ENCODE results near the gene FRMPD1.
"Not testable (repeated sequence)": the region's sequence is repeated elsewhere in the genome, so short reads cannot be mapped to it uniquely, and the experiment has no call there.

Gene FRMPD1, protein sequence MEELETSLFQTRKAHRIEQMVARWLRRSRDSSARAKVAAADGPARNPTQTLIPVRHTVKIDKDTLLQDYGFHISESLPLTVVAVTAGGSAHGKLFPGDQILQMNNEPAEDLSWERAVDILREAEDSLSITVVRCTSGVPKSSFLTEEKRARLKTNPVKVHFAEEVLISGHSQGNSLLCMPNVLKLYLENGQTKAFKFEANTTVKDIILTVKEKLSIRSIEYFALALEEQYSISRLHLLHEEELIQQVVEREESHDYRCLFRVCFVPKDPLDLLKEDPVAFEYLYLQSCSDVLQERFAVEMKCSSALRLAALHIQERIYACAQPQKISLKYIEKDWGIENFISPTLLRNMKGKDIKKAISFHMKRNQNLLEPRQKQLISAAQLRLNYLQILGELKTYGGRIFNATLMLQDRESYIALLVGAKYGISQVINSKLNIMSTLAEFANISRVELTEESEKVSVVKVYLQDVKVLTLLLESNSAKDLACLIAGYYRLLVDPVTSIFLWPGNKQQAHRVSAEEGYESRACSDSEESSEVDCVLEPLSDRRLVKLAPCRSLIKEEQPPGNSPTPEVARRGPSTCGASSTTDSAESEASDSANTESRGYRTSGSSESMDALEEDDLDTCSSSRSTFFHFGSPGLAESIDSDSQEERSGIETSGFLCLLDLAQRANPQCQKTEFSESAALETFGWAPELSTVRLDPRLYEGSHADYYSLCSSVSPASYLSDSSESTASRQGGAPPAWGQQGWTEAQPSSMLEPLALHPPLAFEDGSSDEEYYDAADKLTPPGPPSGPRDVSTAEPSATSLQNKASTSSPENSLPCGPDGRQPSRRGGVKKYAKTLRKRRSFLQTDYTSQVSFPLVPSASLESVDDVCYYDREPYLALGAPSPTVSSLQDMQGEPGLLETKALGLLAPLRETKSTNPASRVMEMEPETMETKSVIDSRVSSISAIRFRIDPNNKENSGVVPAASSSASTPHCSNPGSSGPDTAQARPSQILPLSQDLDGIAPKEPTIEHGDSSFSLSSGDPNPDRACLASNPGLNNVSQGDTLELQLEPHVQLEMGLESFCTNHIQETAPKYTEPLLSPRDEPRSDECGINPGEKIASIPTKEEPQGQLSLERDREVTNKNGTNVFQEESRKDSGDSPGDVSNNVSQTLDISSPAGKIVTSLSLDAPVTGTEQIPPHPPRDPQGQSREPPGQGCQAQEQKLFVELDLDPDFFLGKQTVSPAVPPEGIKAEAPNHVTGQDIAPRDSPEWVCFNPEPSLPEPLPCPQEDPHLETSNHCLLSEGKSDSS (N-terminal part only)

GRCh38 chr9:37650873-37651768, at the start of gene FRMPD1:
FRMPD1 (plus strand) TSS chr9:37650954; CDS start chr9:37692642, 41,688 bp downstream.
- DNase-seq: peak in 1 of 2 experiments; percentile 46

GRCh38 chr9:37602061-37602460, 48.7 kb upstream of the FRMPD1 start:
- DNase-seq: not testable (repeated sequence)

- DNase-seq: no peak
Observed at GRCh38 chr9:37602817-37603216, 47.9 kb upstream of the FRMPD1 start.

- DNase-seq: no peak
Observed at GRCh38 chr9:37604296-37604695, 46.5 kb upstream of the FRMPD1 start.

DNA sequence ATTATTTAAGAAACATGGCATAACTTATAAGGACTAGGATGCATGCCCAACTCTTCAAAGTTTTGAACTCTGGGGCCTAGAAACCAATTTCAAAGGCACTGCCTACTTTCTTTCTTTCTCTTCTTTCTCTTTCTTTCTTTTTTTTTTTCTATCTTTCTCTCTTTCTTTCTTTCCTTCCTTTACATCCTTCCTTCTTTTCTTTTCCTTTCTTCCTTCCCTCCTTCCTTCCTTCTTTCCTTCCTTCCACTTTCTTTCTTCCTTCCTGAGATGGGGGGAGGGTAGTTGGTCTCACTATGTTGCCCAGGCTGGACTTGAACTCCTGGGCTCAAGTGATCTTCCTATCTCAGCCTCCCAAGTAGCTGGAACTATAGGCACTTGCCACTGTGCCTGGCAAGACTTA, 42.5 kb upstream of the FRMPD1 start:
- DNase-seq: no peak

GRCh38 chr9:37609735-37610397, 40.9 kb upstream of the FRMPD1 start:
- DNase-seq: no peak

- DNase-seq: no peak
Observed at GRCh38 chr9:37611014-37611413, 39.7 kb upstream of the FRMPD1 start.

DNA sequence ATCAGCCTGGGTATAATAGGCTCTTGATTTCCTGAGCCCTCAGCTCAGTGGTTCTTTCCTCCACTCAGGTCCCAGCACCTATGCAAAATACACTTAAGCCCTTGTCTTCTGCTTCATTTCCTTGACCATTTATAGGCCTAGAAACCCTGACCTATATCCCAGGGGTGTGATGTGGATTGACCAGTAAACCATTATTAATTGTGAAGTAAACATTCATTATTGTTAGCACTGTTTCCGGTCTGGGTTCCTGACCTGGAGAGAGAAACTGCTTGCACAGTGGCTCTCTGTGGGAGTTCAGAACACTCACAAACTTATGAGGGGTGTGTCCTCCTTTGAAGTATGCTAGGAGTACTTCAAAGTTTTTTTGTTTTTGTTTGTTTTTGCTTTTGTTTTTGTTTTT, 38.8 kb upstream of the FRMPD1 start:
- no peak for DNase-seq

GRCh38 chr9:37617161-37617560, 33.6 kb upstream of the FRMPD1 start:
- no peak for DNase-seq

DNA sequence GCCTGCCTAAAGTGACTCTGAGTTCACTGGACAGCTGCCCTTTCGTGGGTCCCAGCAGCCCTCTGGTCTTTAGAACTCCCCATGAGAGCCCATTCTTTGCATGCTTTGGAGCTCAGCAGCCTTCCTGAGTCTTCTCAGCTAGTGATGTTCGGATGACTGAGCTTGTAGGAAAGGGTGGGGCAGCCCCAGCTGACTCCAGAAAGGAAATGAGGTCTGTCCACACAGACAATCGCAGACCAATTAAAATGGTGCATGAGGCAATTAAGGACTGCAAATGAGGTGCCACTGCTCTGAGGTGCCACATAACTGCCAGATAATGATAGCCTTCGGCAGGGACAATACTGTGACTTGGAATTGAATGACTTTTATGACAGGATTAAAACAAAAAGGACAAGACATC, 32.9 kb upstream of the FRMPD1 start:
- no peak for DNase-seq

GRCh38 chr9:37618817-37619216, 31.9 kb upstream of the FRMPD1 start:
- DNase-seq: no peak

DNA sequence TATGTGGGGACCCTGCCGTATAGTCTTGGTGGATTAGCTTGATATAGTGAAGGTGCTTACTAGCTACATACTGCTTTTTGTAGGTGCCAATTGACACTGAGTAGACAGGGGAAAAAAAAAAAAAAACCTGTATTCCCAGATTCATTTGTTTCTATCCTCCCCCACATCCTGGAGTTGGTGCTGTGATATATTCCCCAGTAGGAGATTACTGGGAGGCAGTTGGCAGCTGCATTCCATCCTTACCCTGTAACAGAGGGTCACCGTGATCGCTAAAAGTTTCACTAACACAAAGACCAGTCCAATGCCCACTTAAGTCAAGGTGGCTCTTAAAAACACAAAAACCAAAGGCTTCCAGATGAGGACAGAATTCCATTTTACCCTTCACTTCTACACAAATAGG, 30.9 kb upstream of the FRMPD1 start:
- no peak for DNase-seq

DNA sequence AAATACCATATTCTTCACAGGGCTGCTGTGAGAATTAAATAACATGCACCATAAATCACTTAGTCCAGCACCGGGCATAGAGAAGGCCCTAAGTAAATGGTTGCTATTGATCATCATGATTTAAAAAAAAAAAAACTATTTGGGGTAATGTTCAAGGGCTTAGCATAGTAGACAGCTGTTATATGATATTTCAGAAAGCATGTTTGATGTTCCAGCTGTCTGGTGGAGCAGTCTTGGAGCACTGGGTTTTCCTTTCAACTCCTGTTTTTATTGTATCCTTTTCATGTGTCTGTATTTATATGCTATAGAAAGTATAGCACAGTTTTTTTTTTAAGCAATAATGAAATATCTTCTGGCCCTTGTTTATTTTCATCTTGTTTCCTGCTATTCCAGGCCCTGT, 30.4 kb upstream of the FRMPD1 start:
- DNase-seq: no peak

DNA sequence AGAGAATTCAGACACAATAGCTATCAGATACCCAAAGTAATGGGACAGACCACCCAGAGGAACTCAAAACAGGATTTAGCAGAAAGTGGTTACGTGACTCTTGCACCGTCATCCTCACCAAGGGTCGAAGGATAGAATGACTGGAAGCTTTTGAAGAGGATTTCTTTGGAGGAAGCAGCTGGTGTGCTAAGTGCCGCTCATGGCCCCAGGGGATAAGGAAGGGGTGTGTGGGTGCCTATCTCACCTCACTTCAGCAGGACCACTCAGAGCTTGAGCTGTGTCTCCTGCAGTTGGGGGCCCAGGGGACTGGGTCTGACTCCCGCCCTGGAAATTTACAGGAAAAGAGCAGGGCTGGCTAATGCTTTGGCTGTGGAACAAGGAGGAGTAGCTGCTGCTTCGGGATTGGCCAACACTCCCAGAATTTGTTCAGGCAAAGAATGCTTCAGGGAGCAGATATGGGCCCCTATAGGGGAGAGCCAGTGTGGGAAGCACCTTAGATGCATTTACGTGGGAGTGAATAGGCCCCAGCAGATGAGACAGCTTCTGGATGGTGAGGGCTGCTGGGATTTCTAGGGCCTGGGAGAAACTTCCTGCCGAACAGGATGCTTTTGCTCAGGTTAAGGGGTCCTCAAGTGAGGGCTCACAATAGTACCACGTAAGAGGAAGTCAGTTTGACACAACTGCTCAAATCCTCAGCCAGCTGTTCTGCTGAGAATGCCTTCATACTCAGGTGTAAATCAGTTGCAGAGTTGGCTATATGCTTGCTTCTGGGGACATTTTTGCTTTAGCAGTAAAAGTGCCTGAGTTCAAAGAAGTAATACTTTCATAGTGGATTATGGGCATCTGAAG, 29.3 kb upstream of the FRMPD1 start:
- no peak for DNase-seq

DNA sequence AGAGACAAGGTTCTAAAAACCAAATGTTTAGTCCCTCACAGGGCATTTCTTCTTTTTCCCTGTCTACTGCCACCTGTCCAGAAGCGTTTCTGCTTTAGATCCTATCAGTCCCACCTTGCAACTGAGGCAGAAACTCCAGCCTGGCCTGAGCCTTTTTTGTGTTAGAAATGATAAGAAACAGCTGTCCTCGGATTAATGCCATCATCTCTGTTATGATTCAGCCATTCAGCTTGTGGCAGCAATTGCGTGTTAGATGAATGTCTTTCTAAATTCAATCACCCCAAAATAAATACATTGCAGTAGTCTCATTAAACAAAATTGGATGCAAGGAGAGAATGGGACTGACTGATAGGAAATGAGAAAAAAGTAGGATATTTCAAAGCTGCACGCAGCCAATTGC, 28.3 kb upstream of the FRMPD1 start:
- no peak for DNase-seq

DNA sequence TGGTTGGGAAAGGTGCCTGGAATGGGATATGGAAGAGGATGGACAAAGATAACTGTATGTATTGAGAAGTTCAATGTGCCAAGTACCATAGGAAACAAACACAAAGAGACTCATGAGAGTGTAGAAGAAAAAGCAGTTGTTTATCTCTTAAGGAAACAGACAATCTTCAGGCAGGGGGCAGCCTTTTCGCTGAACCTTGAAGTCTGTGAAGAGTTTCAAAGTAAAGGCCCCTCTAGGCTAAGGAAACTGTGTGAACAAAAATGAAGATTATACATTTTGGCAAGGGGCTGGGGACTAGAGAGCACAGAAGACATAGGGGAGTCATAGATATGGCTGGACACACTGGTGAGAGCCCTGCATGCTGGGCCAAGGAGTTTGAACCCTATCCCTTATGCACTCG, 27.5 kb upstream of the FRMPD1 start:
- no peak for DNase-seq

GRCh38 chr9:37624073-37624472, 26.7 kb upstream of the FRMPD1 start:
- no peak for DNase-seq

- no peak for DNase-seq
Observed at GRCh38 chr9:37625036-37625757, 25.6 kb upstream of the FRMPD1 start.

DNA sequence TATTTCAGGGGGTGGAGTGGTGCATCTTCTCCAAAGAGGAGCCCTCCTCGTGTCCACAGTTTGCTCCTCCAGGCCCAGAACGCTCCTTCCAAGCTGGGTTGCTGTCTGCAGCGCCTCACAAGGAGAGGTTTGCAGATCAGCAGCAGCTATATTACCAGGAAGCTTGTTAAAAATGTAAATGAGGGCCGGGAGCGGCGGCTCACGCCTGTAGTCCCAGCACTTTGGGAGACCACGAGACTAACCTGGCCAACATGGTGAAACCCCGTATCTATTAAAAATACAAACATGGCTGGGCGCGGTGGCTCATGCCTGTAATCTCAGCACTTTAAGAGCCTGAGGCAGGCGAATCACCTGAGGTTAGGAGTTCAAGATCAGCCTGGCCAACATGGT, 25.0 kb upstream of the FRMPD1 start:
- DNase-seq: no peak

All from NCI-H187 (cell line).